B cell (primary cell): Measurements from ENCODE around the gene RMND1. TPM values are rescaled to one million over a fixed set of nuclear protein-coding genes. Genes with fewer than 3 reads are reported as not detected.

Experiments
- ATAC-seq: fragments of 200-7000 bp; cut with Tn5 transposase; one replicate; pipeline ENCODE4 v1.10.0; 2021; ENCODE audit warnings: low read depth, mild to moderate bottlenecking, moderate number of reproducible peaks, moderate library complexity
- CTCF ChIA-PET: fragments of 350-600 bp; sonication (Branson Sonifier 250); formaldehyde crosslinking; loops from one replicate; lab custom pipeline; 2021; ENCODE audit warnings: antibody characterized with exemption, inconsistent platforms; lab: Charles Lee
- POLR2A ChIA-PET: fragments of 350-600 bp; sonication (Branson Sonifier 250); formaldehyde crosslinking; loops from one replicate; lab custom pipeline; 2021; ENCODE audit warnings: antibody characterized with exemption; lab: Charles Lee
- DNase-seq: peaks from one replicate; pipeline ENCODE4 v3.0.0; 2013
- H2AFZ ChIP-seq: 2 replicates; pipeline ENCODE4 v1.6.1; 2012; ENCODE audit warnings: mild to moderate bottlenecking, low read depth, low read length; ENCODE audit not compliant: insufficient read depth, poor library complexity, severe bottlenecking
- H3K27ac ChIP-seq, 2 donors: 1 replicate in 1 of 2; 2 replicates in 1 of 2; pipeline ENCODE4 v1.5.1; 2012 to 2013; ENCODE audit warnings: low read length in 2 of 2, mild to moderate bottlenecking in 2 of 2, moderate library complexity in 1 of 2
- H3K27me3 ChIP-seq, 4 experiments: fragments of 200-600 bp in 1 of 4; sonication (generic) in 1 of 4; replicated peaks in 1 of 4; 1 replicate in 2 of 4; 2 replicates in 2 of 4; pipeline versions ENCODE4 v1.6.1 to v1.7.0; 2013 to 2016; ENCODE audit warnings: low read length in 3 of 4, mild to moderate bottlenecking in 2 of 4, mixed read lengths in 1 of 4, moderate library complexity in 1 of 4; ENCODE audit not compliant: insufficient read depth in 4 of 4, control insufficient read depth in 3 of 4; ENCODE audit errors: control extremely low read depth in 1 of 4
- H3K36me3 ChIP-seq, 2 experiments: replicated peaks in 1 of 2; 1 replicate in 1 of 2; 2 replicates in 1 of 2; pipeline versions ENCODE4 v1.6.1 to v1.7.1; 2013; ENCODE audit warnings: low read length in 1 of 2; ENCODE audit not compliant: insufficient read depth in 2 of 2, control insufficient read depth in 1 of 2; ENCODE audit errors: control extremely low read depth in 1 of 2, extremely low read depth in 1 of 2
- H3K4me1 ChIP-seq, 2 donors: fragments of 200-600 bp in 1 of 2; sonication (generic) in 1 of 2; 1 replicate in 1 of 2; 2 replicates in 1 of 2; pipeline versions ENCODE4 v1.5.1 to v1.6.1; 2013 to 2017; ENCODE audit warnings: low read length in 2 of 2; ENCODE audit not compliant: control insufficient read depth in 2 of 2, insufficient read depth in 2 of 2
- H3K4me2 ChIP-seq: replicated peaks from 2 replicates; pipeline ENCODE3; 2012; ENCODE audit warnings: mild to moderate bottlenecking, low read depth, low read length; ENCODE audit not compliant: poor library complexity, severe bottlenecking
- H3K4me3 ChIP-seq, 5 experiments: fragments of 200-600 bp in 1 of 5; sonication (generic) in 1 of 5; 1 replicate in 3 of 5; 2 replicates in 2 of 5; pipeline versions ENCODE4 v1.5.1 to v1.7.0; 2011 to 2016; ENCODE audit warnings: low read length in 4 of 5, mild to moderate bottlenecking in 4 of 5, low read depth in 2 of 5, control low read depth in 1 of 5, moderate library complexity in 1 of 5; ENCODE audit not compliant: insufficient read depth in 1 of 5; ENCODE audit errors: control extremely low read depth in 1 of 5, extremely low read depth in 1 of 5
- H3K79me2 ChIP-seq: fragments of 200-600 bp; sonication (generic); one replicate; pipeline ENCODE4 v1.6.0; 2016; ENCODE audit warnings: low read length; ENCODE audit not compliant: control insufficient read depth, insufficient read depth
- H3K9ac ChIP-seq: fragments of 200-600 bp; sonication (generic); 2 replicates; pipeline ENCODE4 v1.6.1; 2017; ENCODE audit warnings: mild to moderate bottlenecking, low read length, moderate library complexity
- H3K9me3 ChIP-seq, 3 donors: one replicate each; pipeline versions ENCODE4 v1.6.1 to v1.7.1; 2013; ENCODE audit warnings: low read length in 2 of 3; ENCODE audit not compliant: control insufficient read depth in 2 of 3, insufficient read depth in 1 of 3; ENCODE audit errors: control extremely low read depth in 1 of 3
- H4K20me1 ChIP-seq: 2 replicates; pipeline ENCODE4 v1.6.0; 2012; ENCODE audit warnings: mild to moderate bottlenecking, low read length; ENCODE audit not compliant: insufficient read depth, control insufficient read depth, poor library complexity, severe bottlenecking
- H3K27ac Mint-ChIP-seq: one replicate; pipeline ENCODE4 v1.8.0; 2021; ENCODE audit warnings: mixed read lengths
- H3K27me3 Mint-ChIP-seq: one replicate; pipeline ENCODE4 v1.8.0; 2021; ENCODE audit warnings: mixed read lengths
- H3K4me1 Mint-ChIP-seq: one replicate; pipeline ENCODE4 v1.8.0; 2021; ENCODE audit warnings: mixed read lengths
- H3K4me3 Mint-ChIP-seq: one replicate; pipeline ENCODE4 v1.8.0; 2021; ENCODE audit warnings: mixed read lengths
- H3K9me3 Mint-ChIP-seq: one replicate; pipeline ENCODE4 v1.8.0; 2022; ENCODE audit warnings: mixed read lengths; ENCODE audit not compliant: insufficient read depth
- CTCF ChIP-seq: fragments of 200-600 bp; IDR thresholded peaks from one replicate; pipeline ENCODE4 v1.8.0; 2022; ENCODE audit warnings: antibody characterized with exemption, mild to moderate bottlenecking
- EZH2 ChIP-seq: IDR thresholded peaks from 2 replicates; pipeline ENCODE4 v1.6.1; 2012; ENCODE audit warnings: borderline replicate concordance, low read depth, mild to moderate bottlenecking, moderate library complexity, low read length; ENCODE audit not compliant: insufficient read depth, poor library complexity, severe bottlenecking
- WGBS: methylation state at CpG from one replicate; pipeline ENCODE4 v1.1.5; 2013; ENCODE audit warnings: missing lambda C conversion rate; ENCODE audit not compliant: insufficient coverage; 5-methylcytosine and 5-hydroxymethylcytosine counted together
- intact Hi-C: fragments of 100-400 bp; cut with micrococcal nuclease; formaldehyde crosslinking; loops from one replicate; pipeline ENCODE4 v1.10.0; 2022
- polyA plus RNA-seq: library from polyadenylated mRNA; depleted of rRNA; stranded (reverse); fragments of >200 nt; gene quantifications from 2 replicates; pipeline ENCODE4 v1.2.3, GENCODE V29; 2012
- total RNA-seq, 2 donors: library from RNA; stranded (reverse); fragments of 120-200 nt in 1 of 2; gene quantifications; 1 replicate in 1 of 2; 2 replicates in 1 of 2; pipeline versions ENCODE4 v1.2.3 to v1.2.4, GENCODE V29; 2013 to 2022

Gene RMND1
- total and polyA plus RNA-seq, 2 donors (not counting 1 experiment from before 2014, with no cell fraction given), result 4.3 to 15.7 TPM

GRCh38 chr6:151499551-151499950 lies 47.6 kb upstream of the RMND1 start:
- H3K9me3 Mint-ChIP-seq, result no peaks in the 10 kb centered on the region
- H3K4me3 Mint-ChIP-seq, result no peak overlapping the region
- Histone ChIP-seq H3K4me3 (no peak overlapping the region), H3K27ac (no peak overlapping the region), H3K27me3 (peaks cover 0 to 19% (median 8%) of the 10 kb centered on the region in 4 experiments), H3K79me2 (no peaks in the 10 kb centered on the region), H3K9ac (no peak overlapping the region), H3K9me3 (no peaks in the 10 kb centered on the region), H2AFZ (no peak overlapping the region), H4K20me1 (no peaks in the 10 kb centered on the region), H3K36me3 (no peaks in the 10 kb centered on the region), H3K4me2 (no peak overlapping the region), H3K4me1 (peaks cover 4% of the 10 kb centered on the region in 2 donors)
- DNase-seq (no peak), ATAC-seq (no peak)
- intact Hi-C loops, result no loop called here
- H3K27me3 Mint-ChIP-seq, result peaks cover 44% of the 10 kb centered on the region
- ChIA-PET CTCF (no interaction called here), POLR2A (no interaction called here)
- no peak overlapping the region for H3K27ac Mint-ChIP-seq
- TF ChIP-seq EZH2, result no peak
- no peak for TF ChIP-seq CTCF
- H3K4me1 Mint-ChIP-seq, result peaks cover 18% of the 10 kb centered on the region
- no CpG with 5 or more reads among the region's 5 CpGs for WGBS

GRCh38 chr6:151498327-151498726 lies 46.4 kb upstream of the RMND1 start:
- 86% methylated on average over 1 of the region's 1 CpG for WGBS
- Histone ChIP-seq H3K27ac (no peak overlapping the region), H3K9ac (no peak overlapping the region), H3K4me3 (no peak overlapping the region), H3K9me3 (no peaks in the 10 kb centered on the region), H4K20me1 (no peaks in the 10 kb centered on the region), H3K27me3 (peaks cover 0 to 27% (median 17%) of the 10 kb centered on the region in 4 experiments), H2AFZ (no peak overlapping the region), H3K36me3 (no peaks in the 10 kb centered on the region), H3K79me2 (no peaks in the 10 kb centered on the region), H3K4me1 (peaks cover 14 to 15% of the 10 kb centered on the region in 2 donors), H3K4me2 (no peak overlapping the region)
- H3K4me1 Mint-ChIP-seq, result peaks cover 25% of the 10 kb centered on the region
- H3K27ac Mint-ChIP-seq, result no peak overlapping the region
- H3K9me3 Mint-ChIP-seq, result no peaks in the 10 kb centered on the region
- ChIA-PET POLR2A (no interaction called here), CTCF (interaction anchor here (0.9 kb wide), 1 partner anchor 753 kb away, joined by 3 read pairs; no protein-coding TSS in a partner anchor)
- H3K27me3 Mint-ChIP-seq, result peaks cover 45% of the 10 kb centered on the region
- DNase-seq (no peak), ATAC-seq (no peak)
- no peak overlapping the region for H3K4me3 Mint-ChIP-seq
- intact Hi-C loops, result no loop called here
- TF ChIP-seq CTCF (no peak), EZH2 (no peak)
